Ovary (tissue), 3 donors: ENCODE results near the gene ANG.

Source experiments
- EP300 ChIP-seq: sonication (generic); formaldehyde crosslinking; IDR thresholded peaks from one replicate; pipeline ENCODE4 v1.6.1; 2017; ENCODE audit warnings: antibody characterized with exemption
- POLR2A ChIP-seq: fragments of 450-650 bp; IDR thresholded peaks from one replicate; pipeline ENCODE4 v1.6.1; 2017; ENCODE audit warnings: antibody characterized with exemption, mild to moderate bottlenecking, moderate library complexity
- TF ChIP-seq, protein P1 (sequence below), 3 donors: fragments of 450-650 bp in 2 of 3; fragments of 200-600 bp in 1 of 3; IDR thresholded peaks; one replicate each; pipeline versions ENCODE4 v1.5.1 to v1.8.0; 2016 to 2022; ENCODE audit warnings: antibody characterized with exemption in 3 of 3, mild to moderate bottlenecking in 1 of 3
- donor health status: DM: no; HTN: no; CAD: no.

DNA sequence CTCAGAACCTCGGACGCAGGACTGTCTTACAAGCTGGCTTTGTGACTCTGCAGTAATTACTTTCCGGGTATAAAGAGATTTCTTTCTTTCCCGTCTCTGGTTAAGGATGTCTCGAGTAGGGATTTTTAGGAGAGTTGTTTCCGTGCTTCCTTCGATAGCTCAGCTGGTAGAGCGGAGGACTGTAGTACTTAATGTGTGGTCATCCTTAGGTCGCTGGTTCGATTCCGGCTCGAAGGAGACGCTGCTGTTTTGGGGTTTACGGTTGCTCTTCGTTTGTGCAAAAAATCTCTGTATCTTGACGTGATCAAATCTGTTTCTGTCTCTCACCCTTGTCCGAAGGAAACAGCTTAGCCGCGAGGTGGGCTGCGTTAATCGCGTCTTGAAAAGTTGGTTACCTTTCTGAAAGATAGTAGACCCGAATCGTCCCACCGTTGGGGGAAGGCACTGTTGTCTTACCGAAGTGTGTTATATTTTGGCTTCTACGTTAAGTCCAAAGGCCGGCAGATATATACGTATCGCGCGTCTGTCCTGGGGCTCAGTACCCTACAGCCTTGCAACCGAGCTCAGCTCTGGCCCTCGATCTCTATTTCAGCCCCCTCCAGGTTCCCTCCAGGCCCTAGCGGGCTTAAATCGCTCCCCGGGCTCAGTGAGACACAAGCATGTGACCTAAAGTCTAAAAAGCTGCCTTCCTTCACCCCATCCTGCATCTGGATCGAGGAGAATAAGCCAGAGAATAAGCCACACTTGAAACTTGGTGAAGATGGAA is 5.3 kb upstream of the ANG start:
- TF ChIP-seq, protein P1, sequence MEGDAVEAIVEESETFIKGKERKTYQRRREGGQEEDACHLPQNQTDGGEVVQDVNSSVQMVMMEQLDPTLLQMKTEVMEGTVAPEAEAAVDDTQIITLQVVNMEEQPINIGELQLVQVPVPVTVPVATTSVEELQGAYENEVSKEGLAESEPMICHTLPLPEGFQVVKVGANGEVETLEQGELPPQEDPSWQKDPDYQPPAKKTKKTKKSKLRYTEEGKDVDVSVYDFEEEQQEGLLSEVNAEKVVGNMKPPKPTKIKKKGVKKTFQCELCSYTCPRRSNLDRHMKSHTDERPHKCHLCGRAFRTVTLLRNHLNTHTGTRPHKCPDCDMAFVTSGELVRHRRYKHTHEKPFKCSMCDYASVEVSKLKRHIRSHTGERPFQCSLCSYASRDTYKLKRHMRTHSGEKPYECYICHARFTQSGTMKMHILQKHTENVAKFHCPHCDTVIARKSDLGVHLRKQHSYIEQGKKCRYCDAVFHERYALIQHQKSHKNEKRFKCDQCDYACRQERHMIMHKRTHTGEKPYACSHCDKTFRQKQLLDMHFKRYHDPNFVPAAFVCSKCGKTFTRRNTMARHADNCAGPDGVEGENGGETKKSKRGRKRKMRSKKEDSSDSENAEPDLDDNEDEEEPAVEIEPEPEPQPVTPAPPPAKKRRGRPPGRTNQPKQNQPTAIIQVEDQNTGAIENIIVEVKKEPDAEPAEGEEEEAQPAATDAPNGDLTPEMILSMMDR (IDR thresholded peaks at IDR 0.05), result peak in 1 of 3 donors; percentile 14
- TF ChIP-seq POLR2A (no peak), EP300 (peak; percentile 29)
